ENCODE results near the gene GPR55. TPM values are rescaled to one million over a fixed set of nuclear protein-coding genes. Genes with fewer than 3 reads are reported as not detected.

Gene GPR55
- total RNA-seq, 4 donors from 2014 or later = 0.72 to 1.2 TPM; not detected in 2

DNA sequence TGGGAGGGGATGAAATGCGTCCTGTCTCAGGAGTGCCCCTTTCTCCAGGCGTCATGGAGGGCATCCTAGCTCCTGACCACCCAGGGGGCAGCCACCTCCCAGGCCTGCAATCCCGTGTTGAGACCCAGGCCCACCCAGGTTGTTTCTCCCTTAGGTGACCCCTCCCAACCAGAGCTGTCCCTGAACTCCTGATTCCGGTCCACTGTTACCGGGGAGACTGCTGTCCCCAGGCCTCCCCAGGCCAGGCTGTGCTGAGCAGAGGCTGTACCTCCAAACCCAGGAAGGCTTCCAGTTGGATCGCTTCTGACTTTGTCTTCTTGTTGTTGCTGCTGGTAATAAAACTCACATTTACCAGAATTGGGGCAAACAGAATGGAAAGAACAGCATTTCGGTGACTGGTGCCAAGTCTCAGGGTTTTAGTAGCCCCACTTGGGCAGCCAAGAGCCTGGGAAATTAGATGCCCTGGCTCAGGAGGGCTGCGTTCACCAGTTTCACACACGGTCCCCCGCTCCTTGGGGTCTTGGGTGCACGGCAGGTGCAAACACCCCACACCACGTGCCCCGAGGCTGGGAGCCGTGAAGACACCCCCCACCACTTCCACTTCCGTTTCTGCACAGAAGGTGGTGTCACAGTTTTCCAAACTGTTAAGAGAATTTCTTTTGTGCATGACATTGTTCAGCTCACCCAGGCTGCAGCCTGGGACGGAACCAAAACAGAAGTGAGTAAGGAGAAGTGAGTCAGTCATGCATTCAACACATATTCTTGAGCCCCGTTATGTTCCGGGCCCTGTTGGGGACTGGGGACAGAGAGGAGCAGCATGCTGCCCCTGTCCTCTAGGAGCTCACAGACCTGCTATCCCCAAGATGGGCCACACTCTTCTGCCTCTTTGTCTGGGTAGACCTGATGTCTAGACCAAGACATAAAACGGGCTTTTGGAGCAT, 30.9 kb downstream of the GPR55 start:
- DNase-seq (ENCODE audit: low spot score in 2 of 2) = peak in 1 of 2 donors; percentile 47
- TF ChIP-seq EP300 (IDR thresholded peaks at IDR 0.05) (no peak), POLR2AphosphoS5 (IDR thresholded peaks at IDR 0.05) (no peak), POLR2A (IDR thresholded peaks at IDR 0.05) (no peak)
- TF ChIP-seq, protein P1, sequence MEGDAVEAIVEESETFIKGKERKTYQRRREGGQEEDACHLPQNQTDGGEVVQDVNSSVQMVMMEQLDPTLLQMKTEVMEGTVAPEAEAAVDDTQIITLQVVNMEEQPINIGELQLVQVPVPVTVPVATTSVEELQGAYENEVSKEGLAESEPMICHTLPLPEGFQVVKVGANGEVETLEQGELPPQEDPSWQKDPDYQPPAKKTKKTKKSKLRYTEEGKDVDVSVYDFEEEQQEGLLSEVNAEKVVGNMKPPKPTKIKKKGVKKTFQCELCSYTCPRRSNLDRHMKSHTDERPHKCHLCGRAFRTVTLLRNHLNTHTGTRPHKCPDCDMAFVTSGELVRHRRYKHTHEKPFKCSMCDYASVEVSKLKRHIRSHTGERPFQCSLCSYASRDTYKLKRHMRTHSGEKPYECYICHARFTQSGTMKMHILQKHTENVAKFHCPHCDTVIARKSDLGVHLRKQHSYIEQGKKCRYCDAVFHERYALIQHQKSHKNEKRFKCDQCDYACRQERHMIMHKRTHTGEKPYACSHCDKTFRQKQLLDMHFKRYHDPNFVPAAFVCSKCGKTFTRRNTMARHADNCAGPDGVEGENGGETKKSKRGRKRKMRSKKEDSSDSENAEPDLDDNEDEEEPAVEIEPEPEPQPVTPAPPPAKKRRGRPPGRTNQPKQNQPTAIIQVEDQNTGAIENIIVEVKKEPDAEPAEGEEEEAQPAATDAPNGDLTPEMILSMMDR (IDR thresholded peaks at IDR 0.05) = no peak
- WGBS = 83% methylated on average over 10 of the region's 19 CpGs

DNA sequence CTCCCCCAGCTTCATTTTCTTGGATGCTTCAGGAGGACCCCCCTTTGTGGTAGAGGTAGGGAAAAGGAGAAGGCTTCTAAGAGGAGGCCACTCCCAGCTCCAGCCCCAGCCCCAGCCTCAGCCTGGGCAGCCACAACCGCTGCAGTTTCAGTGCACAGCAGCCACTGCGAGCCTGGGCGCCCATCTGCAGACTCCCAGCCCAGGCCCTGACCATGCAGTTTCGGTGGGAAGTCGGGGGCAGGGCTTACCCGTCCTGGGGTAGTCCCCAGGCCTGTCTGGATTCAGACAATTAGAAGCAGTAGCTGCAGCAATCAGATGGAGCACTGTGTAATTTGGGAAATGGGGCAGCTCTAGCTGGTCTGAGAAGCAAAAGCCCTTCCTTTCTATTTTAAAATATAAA, 31.7 kb downstream of the GPR55 start:
- no peaks in the 10 kb centered on the region for H3K4me1 ChIP-seq
- no peak for DNase-seq (ENCODE audit: low spot score in 2 of 2)
- H3K4me3 ChIP-seq = no peak overlapping the region
- H3K27me3 ChIP-seq = peaks cover 9% of the 10 kb centered on the region
- TF ChIP-seq, protein P1 (IDR thresholded peaks at IDR 0.05) = no peak
- TF ChIP-seq POLR2AphosphoS5 (IDR thresholded peaks at IDR 0.05) (no peak), POLR2A (IDR thresholded peaks at IDR 0.05) (no peak), EP300 (IDR thresholded peaks at IDR 0.05) (no peak)
- no peaks in the 10 kb centered on the region for H3K36me3 ChIP-seq
- no CpG with 5 or more reads among the region's 6 CpGs for WGBS
- no peaks in the 10 kb centered on the region for H3K9me3 ChIP-seq
- H3K27ac ChIP-seq = no peak overlapping the region

More for the DNA sequence above, 30.9 kb downstream of the GPR55 start:
- Histone ChIP-seq H3K9me3 (no peaks in the 10 kb centered on the region), H3K4me1 (no peaks in the 10 kb centered on the region), H3K27me3 (peaks cover 12% of the 10 kb centered on the region), H3K4me3 (no peak overlapping the region), H3K36me3 (no peaks in the 10 kb centered on the region), H3K27ac (no peak overlapping the region)

DNA sequence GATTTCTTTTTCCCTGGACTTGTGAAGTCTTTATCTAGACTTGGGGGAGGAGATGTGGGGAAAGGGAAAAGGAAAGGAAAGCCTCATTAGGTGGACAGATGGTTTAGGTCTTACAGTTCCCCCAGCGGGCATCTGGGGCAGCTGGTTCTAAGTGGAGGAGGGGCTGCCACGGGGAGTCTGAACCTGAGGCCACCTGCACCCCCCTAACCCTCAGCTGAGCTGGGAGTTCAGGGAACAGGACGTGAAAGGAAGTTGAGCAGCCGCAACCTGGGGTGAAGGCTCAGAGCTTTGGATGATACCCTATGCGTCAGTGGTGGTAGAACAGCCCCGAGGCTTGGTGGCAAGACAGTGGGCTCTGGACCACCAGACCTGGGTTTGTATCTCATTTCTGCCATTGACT, 33.5 kb downstream of the GPR55 start:
- TF ChIP-seq POLR2A (IDR thresholded peaks at IDR 0.05) = no peak
- TF ChIP-seq, protein P1 (IDR thresholded peaks at IDR 0.05) = no peak
- TF ChIP-seq EP300 (IDR thresholded peaks at IDR 0.05) = no peak
- no peak for TF ChIP-seq POLR2AphosphoS5 (IDR thresholded peaks at IDR 0.05)
- no peak overlapping the region for H3K4me3 ChIP-seq
- no peak for DNase-seq (ENCODE audit: low spot score in 2 of 2)
- H3K9me3 ChIP-seq = no peaks in the 10 kb centered on the region
- no peaks in the 10 kb centered on the region for H3K27me3 ChIP-seq
- 63% methylated on average over 6 of the region's 6 CpGs for WGBS
- no peak overlapping the region for H3K27ac ChIP-seq
- H3K36me3 ChIP-seq = no peaks in the 10 kb centered on the region
- H3K4me1 ChIP-seq = no peaks in the 10 kb centered on the region

DNA sequence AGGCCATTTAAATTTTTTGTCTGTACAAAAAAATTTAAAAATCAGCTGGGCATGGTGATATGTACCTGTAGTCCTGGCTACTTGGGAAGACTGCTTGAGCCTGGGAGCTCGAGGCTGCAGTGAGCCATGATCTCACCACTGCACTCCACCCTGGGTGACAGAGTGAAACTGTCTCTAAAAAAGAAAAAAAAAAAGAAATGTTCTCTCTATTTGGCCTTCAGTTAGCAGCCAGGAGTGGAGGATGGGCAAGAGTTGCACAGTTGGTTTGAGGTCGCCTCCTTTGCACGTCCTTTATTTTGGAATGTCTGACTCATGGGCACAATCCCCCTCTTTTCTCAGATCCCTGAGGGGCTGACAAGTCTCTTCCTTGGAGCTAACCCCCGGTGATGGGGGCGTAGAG, 34.0 kb downstream of the GPR55 start:
- H3K4me1 ChIP-seq = no peaks in the 10 kb centered on the region
- H3K36me3 ChIP-seq = no peaks in the 10 kb centered on the region
- no peak overlapping the region for H3K27ac ChIP-seq
- 31% methylated on average over 5 of the region's 5 CpGs for WGBS
- no peaks in the 10 kb centered on the region for H3K9me3 ChIP-seq
- H3K27me3 ChIP-seq = no peaks in the 10 kb centered on the region
- no peak for DNase-seq (ENCODE audit: low spot score in 2 of 2)
- TF ChIP-seq, protein P1 (IDR thresholded peaks at IDR 0.05) = no peak
- TF ChIP-seq EP300 (IDR thresholded peaks at IDR 0.05) (no peak), POLR2A (IDR thresholded peaks at IDR 0.05) (no peak), POLR2AphosphoS5 (IDR thresholded peaks at IDR 0.05) (no peak)
- no peak overlapping the region for H3K4me3 ChIP-seq

DNA sequence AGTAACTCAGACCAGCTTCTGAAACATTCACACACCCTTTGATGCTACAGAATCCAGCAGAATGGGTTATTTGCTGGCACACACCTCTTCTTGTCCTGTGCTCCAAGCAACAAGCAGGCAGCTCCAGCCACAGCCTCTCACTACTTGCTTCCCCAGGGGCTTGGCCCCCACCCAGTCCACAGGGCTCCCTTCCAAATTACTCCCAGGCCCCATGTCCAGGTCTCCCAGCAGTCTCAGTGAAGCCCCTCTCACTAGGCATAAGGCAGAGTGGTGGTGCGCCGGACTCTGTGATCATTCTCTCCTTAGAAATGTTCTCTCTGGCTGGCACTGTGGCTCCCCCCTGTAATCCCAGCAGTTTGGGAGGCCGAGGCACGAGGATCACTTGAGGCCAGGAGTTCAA, 34.4 kb downstream of the GPR55 start:
- no peak for TF ChIP-seq EP300 (IDR thresholded peaks at IDR 0.05)
- no peak for TF ChIP-seq POLR2AphosphoS5 (IDR thresholded peaks at IDR 0.05)
- no peak for TF ChIP-seq POLR2A (IDR thresholded peaks at IDR 0.05)
- Histone ChIP-seq H3K9me3 (no peaks in the 10 kb centered on the region), H3K36me3 (no peaks in the 10 kb centered on the region), H3K27ac (no peak overlapping the region), H3K4me3 (no peak overlapping the region), H3K27me3 (no peaks in the 10 kb centered on the region), H3K4me1 (no peaks in the 10 kb centered on the region)
- no peak for DNase-seq (ENCODE audit: low spot score in 2 of 2)
- WGBS = 83% methylated on average over 4 of the region's 4 CpGs
